GM18498 (cell line): ENCODE data around the gene SEMA6B.
"Not testable (repeated sequence)": the region's sequence is repeated elsewhere in the genome, so short reads cannot be mapped to it uniquely, and the experiment has no call there.

Experiments
- ATAC-seq: cut with Tn5 transposase; IDR thresholded peaks from one replicate; pipeline ENCODE4 v1.9.1; 2021; ENCODE audit warnings: mild to moderate bottlenecking, moderate library complexity; ENCODE audit not compliant: unreplicated experiment

The SEMA6B gene, protein sequence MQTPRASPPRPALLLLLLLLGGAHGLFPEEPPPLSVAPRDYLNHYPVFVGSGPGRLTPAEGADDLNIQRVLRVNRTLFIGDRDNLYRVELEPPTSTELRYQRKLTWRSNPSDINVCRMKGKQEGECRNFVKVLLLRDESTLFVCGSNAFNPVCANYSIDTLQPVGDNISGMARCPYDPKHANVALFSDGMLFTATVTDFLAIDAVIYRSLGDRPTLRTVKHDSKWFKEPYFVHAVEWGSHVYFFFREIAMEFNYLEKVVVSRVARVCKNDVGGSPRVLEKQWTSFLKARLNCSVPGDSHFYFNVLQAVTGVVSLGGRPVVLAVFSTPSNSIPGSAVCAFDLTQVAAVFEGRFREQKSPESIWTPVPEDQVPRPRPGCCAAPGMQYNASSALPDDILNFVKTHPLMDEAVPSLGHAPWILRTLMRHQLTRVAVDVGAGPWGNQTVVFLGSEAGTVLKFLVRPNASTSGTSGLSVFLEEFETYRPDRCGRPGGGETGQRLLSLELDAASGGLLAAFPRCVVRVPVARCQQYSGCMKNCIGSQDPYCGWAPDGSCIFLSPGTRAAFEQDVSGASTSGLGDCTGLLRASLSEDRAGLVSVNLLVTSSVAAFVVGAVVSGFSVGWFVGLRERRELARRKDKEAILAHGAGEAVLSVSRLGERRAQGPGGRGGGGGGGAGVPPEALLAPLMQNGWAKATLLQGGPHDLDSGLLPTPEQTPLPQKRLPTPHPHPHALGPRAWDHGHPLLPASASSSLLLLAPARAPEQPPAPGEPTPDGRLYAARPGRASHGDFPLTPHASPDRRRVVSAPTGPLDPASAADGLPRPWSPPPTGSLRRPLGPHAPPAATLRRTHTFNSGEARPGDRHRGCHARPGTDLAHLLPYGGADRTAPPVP

GRCh38 chr19:4559569-4559968 lies at the start of gene SEMA6B:
SEMA6B (minus strand) TSS chr19:4559684; CDS start chr19:4558457, 1,227 bp downstream.
- ATAC-seq: no peak

GRCh38 chr19:4606921-4607678 lies 47.6 kb upstream of the SEMA6B start:
- no peak for ATAC-seq

GRCh38 chr19:4606181-4606580 lies 46.7 kb upstream of the SEMA6B start:
- ATAC-seq: no peak

DNA sequence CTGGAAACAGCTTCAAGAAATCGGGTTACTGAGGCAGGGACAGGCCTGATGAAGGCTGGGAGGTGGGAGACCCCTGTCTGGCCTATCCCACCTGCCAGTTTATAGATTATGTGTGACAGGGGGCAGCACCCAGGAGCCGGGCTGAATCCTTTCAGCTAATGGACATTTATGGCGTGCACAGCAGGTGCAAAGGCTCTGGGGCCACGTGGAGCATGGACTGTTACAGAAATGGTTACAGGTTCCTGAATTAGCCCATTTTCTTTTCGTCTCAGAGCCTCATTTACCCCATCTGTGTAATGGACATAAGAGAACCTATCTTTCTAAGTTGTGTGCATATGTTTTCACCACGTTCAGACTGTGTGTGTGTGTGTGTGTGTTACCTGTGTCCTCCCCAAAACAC lies 45.4 kb upstream of the SEMA6B start:
- ATAC-seq: no peak

DNA sequence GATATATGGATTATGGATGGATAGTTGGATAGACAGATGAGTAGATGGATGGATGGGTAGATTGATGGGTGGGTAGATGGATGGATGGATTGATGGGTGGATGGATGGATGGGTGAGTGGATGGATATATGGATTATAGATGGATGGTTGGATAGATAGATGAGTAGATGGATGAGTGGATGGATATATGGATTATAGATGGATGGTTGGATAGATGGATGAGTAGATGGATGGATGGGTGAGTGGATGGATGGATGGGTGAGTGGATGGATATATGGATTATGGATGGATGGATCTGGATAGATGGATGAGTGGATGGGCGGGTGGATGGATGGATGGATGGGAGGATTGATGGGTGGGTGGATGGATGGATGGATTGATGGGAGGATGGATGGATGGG lies 43.4 kb upstream of the SEMA6B start:
- no peak for ATAC-seq

DNA sequence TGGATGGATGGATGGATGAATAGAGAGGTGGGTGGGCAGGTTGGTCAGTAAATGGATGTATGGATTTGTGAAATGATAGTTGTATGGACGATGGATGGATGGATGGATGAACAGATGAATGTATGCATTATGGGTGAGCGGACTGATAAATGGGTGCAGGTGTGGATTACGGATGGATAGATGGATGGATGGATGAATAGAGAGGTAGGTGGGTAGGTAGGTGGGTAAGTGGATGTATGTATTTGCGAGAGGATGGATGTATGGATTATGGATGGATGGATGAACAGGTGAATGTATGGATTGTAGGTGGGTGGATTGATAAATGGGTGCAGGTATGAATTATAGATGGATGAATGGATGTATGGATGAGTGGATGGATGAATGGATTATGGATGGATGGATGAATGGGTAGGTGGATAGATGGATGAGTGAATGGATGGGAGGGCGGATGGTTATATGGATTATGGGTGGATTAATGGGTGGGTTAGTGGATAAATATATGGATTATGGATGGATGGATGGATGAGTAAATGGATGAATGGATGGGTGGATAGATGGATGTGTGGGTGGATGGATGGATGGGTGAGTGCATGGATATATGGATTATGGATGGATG lies 42.8 kb upstream of the SEMA6B start:
- no peak for ATAC-seq

DNA sequence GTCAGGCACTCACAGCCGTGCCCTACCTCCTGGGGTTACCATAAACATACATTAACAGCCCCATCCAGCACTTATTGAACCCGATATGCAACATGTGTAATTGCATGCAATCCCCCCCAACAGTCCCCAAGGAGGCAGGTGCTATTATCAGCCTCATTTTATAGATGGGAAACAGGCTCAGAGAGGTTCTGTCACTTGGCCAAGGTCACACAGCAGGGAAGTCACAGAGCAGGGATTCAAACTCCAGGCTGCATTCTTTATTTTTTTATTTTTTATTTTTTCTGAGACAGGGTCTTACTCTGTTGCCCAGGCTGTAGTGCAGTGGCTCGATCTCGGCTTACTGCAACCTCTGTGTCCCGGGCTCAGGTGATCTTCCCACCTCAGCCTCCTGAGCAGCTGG lies 41.4 kb upstream of the SEMA6B start:
- ATAC-seq: no peak

- ATAC-seq: no peak
Measured at GRCh38 chr19:4600082-4600481, 40.6 kb upstream of the SEMA6B start.

- ATAC-seq: no peak
Measured at GRCh38 chr19:4598712-4599111, 39.2 kb upstream of the SEMA6B start.

DNA sequence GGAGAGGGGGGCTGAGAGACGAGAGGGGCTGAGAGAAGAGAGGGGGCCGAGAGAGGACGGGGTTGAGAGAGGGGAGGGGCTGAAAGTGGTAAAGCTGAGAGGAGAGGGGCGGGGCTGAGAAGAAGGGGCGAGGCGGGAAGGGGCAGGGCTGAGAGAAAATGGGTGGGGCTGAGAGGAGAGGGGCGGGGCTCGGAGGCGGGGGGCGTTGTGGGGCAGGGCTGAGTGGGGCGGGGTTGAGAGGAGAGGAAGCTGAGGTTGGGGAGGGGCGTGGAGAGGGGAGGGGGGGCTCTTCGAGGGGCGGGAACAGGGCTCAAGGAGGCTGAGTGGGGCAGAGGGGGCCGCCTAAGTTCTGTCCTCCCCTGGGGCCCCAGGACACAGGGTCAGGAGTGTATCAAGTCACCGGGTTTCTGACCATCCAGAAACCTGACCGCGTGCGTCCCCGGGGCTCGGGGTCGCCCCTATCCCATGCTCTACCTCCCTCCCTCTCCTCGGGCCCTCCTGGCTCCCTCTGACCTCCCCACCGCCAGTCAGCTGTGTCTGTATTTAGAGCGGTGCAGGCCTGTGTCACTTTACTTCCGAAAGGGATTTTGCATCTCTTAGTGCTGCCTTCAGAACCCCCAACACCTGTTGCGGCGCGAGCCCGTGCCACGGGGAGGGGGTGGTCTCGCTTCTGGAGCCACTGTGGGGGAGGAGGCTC lies 38.6 kb upstream of the SEMA6B start:
- ATAC-seq: no peak

DNA sequence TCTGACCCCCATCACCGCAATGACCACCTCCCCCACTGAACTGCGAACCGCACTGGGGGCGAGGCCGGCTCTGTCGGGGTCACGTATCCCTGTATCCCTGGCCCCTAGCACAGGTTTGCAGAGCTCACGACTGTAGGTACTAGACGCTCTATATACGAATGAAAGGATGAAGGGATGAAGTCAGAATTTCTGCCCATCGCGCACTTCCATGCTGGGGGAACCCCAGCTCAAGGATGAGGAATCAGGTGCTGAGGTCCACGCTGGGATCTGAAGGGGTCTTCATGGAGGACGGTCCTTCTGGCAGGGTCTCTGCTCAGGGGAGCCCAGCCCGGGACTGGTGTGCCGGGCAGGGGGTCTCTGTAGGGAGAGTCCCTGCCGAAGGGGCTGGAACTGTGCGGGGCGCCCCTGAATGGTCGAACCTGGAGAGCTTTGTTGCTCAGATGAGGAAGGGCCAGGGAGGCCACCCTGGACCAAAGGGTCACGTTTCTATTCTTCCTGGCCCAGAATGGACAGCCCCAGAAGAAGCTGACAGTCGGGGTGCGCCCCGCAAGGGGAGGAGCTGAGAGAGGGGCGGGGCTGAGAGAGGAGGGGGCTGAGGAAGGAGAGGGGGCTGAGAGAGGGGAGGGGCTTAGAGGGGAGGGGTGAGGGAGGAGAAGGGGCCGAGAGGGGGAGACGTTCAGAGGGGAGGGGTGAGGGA lies 37.9 kb upstream of the SEMA6B start:
- ATAC-seq: no peak

DNA sequence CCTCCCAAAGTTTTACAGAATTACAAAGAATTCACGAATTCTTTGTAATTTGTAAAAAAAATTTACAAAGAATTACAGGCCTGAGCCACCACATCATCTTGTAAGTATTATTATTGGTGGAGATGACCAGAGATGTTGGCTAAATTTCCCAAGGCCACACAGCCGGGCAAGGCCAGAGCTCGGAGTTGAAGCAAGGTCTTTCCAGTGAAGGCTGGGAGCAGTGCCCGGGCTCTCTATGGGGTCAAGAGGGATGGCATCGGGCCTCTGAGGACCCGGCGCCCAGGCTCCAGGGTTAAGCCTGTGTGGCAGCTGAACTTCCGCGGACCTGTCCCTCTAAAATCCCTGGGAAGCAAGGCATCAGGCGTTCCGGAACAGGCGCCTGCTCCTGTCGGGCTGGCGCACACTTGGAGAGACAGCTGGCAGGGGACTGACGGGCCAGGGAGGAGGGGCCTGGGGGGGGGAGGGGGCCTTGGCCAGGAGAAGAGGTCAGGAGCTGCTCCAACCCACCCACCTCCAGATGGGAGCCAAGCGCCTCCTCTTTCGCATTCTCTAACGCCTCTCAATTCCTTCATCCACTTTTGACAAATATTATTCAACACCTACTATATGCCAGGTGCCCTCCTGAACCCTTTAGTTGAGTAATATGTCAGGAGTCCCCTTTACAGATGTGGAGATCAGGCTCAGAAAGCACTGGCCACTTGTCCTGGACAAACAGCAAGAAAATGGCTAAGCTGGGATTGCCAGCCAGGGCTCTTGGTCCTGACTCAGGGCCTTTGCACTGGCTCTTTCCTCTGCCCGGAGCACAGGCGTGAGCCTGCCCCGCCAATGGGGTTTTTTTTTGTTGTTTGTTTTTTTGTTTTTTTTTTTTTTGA lies 36.8 kb upstream of the SEMA6B start:
- no peak for ATAC-seq

DNA sequence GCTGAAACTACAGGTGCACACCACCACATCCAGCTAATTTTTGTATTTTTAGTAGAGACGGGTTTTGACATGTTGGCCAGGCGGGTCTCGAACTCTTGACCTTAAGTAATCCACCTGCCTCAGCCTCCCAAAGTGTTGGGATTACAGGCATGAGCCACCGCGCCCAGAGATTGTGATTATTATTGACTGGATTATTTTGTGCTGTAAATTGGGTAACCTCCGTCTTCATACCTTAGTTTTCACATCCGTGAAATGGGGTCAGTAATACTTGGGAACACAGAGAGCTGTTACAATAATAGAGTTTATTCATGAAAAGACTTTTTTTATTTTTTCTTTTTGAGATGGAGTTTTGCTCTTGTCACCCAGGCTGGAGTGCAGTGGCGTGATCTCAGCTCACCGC lies 35.7 kb upstream of the SEMA6B start:
- not testable (repeated sequence) for ATAC-seq

- no peak for ATAC-seq
Measured at GRCh38 chr19:4594201-4594600, 34.7 kb upstream of the SEMA6B start.

GRCh38 chr19:4593409-4593851 lies 33.9 kb upstream of the SEMA6B start:
- no peak for ATAC-seq

DNA sequence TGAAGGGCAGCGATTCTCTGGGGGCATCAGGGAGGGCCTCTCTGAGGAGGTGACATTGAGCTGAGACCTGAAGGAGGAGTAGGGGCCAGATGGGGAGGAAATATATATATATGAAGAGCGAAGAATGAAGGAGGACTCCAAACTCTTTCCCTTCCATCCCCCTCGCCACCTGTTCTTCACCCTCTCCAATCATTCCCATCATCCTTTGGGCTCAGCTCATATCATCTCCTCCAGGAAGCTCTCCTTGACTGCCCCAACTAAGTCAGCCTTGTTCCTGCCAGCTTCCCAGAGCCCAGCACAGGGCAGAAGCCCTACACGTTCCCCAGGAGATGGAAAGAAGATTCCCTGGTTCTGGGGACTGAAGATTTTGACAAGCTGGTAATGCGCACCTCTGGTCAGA lies 33.0 kb upstream of the SEMA6B start:
- ATAC-seq: no peak

DNA sequence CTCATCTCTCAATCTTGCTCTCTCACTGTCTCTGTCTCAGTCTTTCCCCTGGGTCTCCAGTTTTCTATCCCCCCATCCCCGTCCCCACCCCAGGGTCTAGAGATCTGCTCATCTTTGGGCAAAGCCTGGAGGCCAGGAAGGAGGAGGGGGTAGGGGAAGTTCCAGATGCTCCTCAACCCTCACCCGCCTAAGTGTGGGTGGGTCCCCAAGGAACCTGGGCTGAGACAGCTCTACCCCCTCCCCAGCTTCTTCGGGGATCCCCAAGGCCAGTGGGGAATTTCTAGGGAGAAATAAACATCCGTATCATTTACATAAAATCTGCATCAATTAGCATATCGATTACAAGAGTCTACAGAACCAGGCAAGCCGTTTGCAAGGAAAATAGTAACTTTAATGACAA lies 31.8 kb upstream of the SEMA6B start:
- ATAC-seq: no peak

- no peak for ATAC-seq
Measured at GRCh38 chr19:4590559-4590958, 31.1 kb upstream of the SEMA6B start.
